Pancreas (tissue), 10 donors: ENCODE results near the gene CCDC148. TPM values are rescaled to one million over a fixed set of nuclear protein-coding genes. Genes with fewer than 3 reads are reported as not detected.

Experiments
- ATAC-seq, 4 donors: fragments of 200-7000 bp; cut with Tn5 transposase; one replicate each; pipeline versions ENCODE4 v1.8.0 to v1.9.1; 2020; ENCODE audit warnings: mild to moderate bottlenecking in 4 of 4, moderate library complexity in 4 of 4
- DNase-seq, 6 donors: peaks; one replicate each; pipeline ENCODE4 v3.0.0-alpha.2; 2020
- FAIRE-seq: peaks from 2 replicates; lab custom pipeline; 2012; peaks lifted over from hg19 to GRCh38; lab: Jason Lieb, UNC
- H3K27ac ChIP-seq, 4 donors: fragments of 200-600 bp; sonication (generic); 1 replicate in 3 of 4; 2 replicates in 1 of 4; pipeline versions ENCODE4 v1.5.0 to v1.8.0; 2020
- H3K27me3 ChIP-seq, 4 donors: fragments of 200-600 bp; one replicate each; pipeline ENCODE4 v1.8.0; 2021
- H3K36me3 ChIP-seq, 3 donors: fragments of 200-600 bp; sonication (generic) in 1 of 3; one replicate each; pipeline versions ENCODE4 v1.5.0 to v1.8.0; 2020 to 2021
- H3K4me1 ChIP-seq, 3 donors: fragments of 200-600 bp; one replicate each; pipeline ENCODE4 v1.8.0; 2021
- H3K4me3 ChIP-seq, 4 donors: fragments of 200-600 bp; sonication (generic) in 2 of 4; one replicate each; pipeline versions ENCODE4 v1.5.0 to v1.8.0; 2020 to 2021
- H3K9me3 ChIP-seq, 4 donors: fragments of 200-600 bp; one replicate each; pipeline ENCODE4 v1.8.0; 2021
- WGBS, 2 donors: extraction: QIAGEN DNeasy Blood & Tissue Kit; methylation state at CpG; one replicate each; pipeline ENCODE4 v1.1.7; 2013; 5-methylcytosine and 5-hydroxymethylcytosine counted together
- intact Hi-C, 3 donors: fragments of 100-400 bp; cut with DNase I; formaldehyde crosslinking; loops; one replicate each; pipeline versions ENCODE4 v1.11.1 to v1.14.2; 2022
- polyA plus RNA-seq, 2 donors: library from polyadenylated mRNA; stranded (reverse); fragments of 200-250 nt; gene quantifications; one replicate each; pipeline ENCODE4 v1.2.3, GENCODE V29; 2013
- total RNA-seq, 6 donors: library from RNA; stranded (reverse); fragmentation: NEBNext Ultra II Directional in 4 of 6; extraction: Animal tissue kit (Norgen Biotek cat#: 25700) in 4 of 6; gene quantifications; one replicate each; pipeline versions ENCODE4 v1.2.1 to v1.2.4, GENCODE V29; 2021 to 2023
- TF ChIP-seq, protein P1 (sequence below), 4 donors: fragments of 200-600 bp; sonication (generic) in 3 of 4; IDR thresholded peaks; one replicate each; pipeline versions ENCODE4 v1.5.0 to v1.8.0; 2021; ENCODE audit warnings: antibody characterized with exemption in 4 of 4
- donor health status: healthy with polysubstance abuse.
- donor health status: DM: no; HTN: no; CAD: no; lungs with moderate emphysema.
- donor health status: DM: no; HTN: no; CAD: no.
- donor health status: control.
- donor health status: control.
- donor health status: Bipolar disorder and iron deficiency.
- donor health status: DM: yes; HTN: yes; CAD: no.
- donor health status: DM: no; HTN: no; CAD: no.
- donor health status: DM: no; HTN: no; CAD: no.
- donor health status: DM: yes; HTN: yes; CAD: no.

Gene CCDC148
- total and polyA plus RNA-seq, 8 donors, result 0.38 to 1.5 (median 0.79) TPM

DNA sequence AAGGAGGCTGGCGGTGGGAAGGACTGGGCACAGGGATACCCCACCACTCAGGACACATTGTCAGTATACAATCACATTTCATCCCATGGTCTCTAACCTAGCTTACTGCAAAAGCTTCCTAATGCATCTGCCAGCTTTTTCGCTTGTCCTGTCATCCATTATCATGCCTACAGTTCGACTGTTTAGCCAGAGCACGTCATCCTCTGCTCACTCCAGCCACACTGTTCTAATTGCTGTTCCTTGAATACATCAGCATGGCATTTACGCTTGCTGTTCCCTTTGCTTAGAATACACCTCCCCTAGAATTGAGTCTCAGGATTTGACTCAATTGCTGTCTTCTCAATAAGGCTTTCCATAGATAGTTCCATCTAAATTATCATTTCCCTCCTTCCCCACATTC lies 166.3 kb downstream of the CCDC148 start:
- 84 to 90% methylated on average over 5 of the region's 5 CpGs for WGBS, 2 donors

DNA sequence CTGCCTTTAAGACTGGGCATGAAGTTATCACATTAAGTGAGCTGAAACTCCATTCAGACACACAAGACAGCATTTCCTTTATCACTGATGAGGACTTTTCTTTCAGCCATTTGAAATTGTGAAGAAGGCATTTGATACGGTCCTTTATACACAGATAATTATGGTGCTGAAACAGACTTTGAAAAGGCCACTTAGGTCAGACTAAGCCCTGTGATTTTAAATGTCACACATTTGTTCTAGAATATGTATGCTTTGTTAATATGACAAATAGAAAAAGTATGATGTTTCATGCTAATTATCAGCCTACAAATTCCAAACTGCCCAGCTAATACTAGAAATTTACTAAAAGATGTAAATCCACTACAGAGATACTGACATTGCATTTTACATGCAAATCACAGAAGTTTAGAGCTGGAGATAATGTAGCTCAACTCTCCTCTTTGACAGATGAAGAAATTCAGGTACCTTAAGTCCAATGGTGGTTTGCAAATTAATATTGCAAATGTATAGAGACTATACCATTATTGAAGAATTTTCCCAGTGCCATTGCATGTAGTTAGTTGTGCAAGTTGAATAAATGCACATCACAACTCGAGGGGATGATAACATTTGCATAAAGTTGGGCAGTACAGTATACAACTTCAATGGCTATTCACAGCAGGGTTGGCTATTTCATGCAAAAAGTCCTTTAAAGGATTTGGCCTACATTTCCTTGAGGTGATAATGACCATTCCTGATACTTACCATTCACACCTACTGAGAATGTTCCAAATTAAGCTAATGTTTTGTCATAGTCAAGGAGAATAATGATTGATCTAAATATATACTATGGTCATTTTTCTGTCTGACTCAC lies 179.7 kb downstream of the CCDC148 start:
- TF ChIP-seq, protein P1, sequence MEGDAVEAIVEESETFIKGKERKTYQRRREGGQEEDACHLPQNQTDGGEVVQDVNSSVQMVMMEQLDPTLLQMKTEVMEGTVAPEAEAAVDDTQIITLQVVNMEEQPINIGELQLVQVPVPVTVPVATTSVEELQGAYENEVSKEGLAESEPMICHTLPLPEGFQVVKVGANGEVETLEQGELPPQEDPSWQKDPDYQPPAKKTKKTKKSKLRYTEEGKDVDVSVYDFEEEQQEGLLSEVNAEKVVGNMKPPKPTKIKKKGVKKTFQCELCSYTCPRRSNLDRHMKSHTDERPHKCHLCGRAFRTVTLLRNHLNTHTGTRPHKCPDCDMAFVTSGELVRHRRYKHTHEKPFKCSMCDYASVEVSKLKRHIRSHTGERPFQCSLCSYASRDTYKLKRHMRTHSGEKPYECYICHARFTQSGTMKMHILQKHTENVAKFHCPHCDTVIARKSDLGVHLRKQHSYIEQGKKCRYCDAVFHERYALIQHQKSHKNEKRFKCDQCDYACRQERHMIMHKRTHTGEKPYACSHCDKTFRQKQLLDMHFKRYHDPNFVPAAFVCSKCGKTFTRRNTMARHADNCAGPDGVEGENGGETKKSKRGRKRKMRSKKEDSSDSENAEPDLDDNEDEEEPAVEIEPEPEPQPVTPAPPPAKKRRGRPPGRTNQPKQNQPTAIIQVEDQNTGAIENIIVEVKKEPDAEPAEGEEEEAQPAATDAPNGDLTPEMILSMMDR (IDR thresholded peaks at IDR 0.05), result no peak
- Histone ChIP-seq H3K4me3 (no peak overlapping the region), H3K4me1 (no peaks in the 10 kb centered on the region), H3K27ac (no peak overlapping the region), H3K27me3 (no peaks in the 10 kb centered on the region), H3K9me3 (no peaks in the 10 kb centered on the region), H3K36me3 (no peaks in the 10 kb centered on the region)
- DNase-seq (no peak), FAIRE-seq (no peak), ATAC-seq (no peak)
- 76 to 89% methylated on average over 2 of the region's 2 CpGs for WGBS, 2 donors
- intact Hi-C loops, result no loop called here

More for the DNA sequence above, 166.3 kb downstream of the CCDC148 start:
- no peaks in the 10 kb centered on the region for H3K4me1 ChIP-seq
- ATAC-seq (no peak), FAIRE-seq (no peak), DNase-seq (no peak)
- H3K27me3 ChIP-seq, result no peaks in the 10 kb centered on the region
- intact Hi-C loops, result no loop called here
- no peak overlapping the region for H3K4me3 ChIP-seq
- no peak overlapping the region for H3K27ac ChIP-seq
- no peaks in the 10 kb centered on the region for H3K36me3 ChIP-seq
- no peaks in the 10 kb centered on the region for H3K9me3 ChIP-seq
- TF ChIP-seq, protein P1 (IDR thresholded peaks at IDR 0.05), result no peak

DNA sequence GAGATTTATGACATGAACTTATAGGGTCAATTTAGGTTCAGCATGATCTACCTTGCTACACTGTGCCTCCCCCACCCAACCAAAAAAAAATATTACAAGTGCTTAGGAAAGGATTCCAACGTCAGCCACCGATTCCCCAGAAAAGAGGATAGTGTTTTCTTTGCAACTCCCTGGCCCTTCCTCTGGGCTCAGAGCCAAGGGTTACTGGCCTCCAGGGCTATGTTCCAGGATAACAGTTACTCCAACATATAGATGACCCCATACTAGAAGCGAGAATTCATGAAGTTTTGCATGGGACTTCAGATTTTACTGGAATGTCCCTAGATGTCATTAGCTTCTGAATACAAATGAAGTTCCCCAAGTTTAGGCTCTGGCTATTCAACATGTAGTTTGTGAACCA lies 182.8 kb downstream of the CCDC148 start:
- H3K9me3 ChIP-seq, result no peaks in the 10 kb centered on the region
- FAIRE-seq (no peak), ATAC-seq (no peak), DNase-seq (no peak)
- WGBS, 2 donors, result 59 to 72% methylated on average over 3 of the region's 3 CpGs
- TF ChIP-seq, protein P1 (IDR thresholded peaks at IDR 0.05), result no peak
- H3K4me3 ChIP-seq, result no peak overlapping the region
- no peaks in the 10 kb centered on the region for H3K4me1 ChIP-seq
- H3K36me3 ChIP-seq, result no peaks in the 10 kb centered on the region
- no peaks in the 10 kb centered on the region for H3K27me3 ChIP-seq
- intact Hi-C loops, result no loop called here
- no peak overlapping the region for H3K27ac ChIP-seq

DNA sequence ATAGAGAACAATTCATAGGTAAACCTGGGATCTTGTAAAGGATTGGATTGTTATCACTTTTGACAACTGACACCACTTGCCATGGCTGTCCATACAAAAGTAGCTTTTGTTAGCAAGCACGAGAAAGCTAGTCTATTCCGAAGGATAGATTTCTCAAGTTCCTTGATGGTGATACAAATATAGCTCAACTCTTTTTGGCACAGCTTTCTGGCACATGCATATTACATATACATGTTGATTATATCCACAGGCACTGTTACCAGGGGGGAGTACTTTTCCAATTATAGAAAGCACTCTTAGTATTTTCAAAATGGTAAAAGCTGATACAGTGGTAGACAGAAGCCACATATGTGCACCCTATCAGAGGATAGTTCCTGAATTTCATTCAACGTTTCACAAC lies 186.0 kb downstream of the CCDC148 start:
- intact Hi-C loops, result no loop called here
- FAIRE-seq (no peak), ATAC-seq (no peak), DNase-seq (no peak)
- Histone ChIP-seq H3K27ac (no peak overlapping the region), H3K4me3 (no peak overlapping the region), H3K27me3 (no peaks in the 10 kb centered on the region), H3K4me1 (no peaks in the 10 kb centered on the region), H3K36me3 (no peaks in the 10 kb centered on the region), H3K9me3 (no peaks in the 10 kb centered on the region)
- WGBS, 2 donors, result 73 to 83% methylated on average over 3 of the region's 3 CpGs
- TF ChIP-seq, protein P1 (IDR thresholded peaks at IDR 0.05), result no peak

DNA sequence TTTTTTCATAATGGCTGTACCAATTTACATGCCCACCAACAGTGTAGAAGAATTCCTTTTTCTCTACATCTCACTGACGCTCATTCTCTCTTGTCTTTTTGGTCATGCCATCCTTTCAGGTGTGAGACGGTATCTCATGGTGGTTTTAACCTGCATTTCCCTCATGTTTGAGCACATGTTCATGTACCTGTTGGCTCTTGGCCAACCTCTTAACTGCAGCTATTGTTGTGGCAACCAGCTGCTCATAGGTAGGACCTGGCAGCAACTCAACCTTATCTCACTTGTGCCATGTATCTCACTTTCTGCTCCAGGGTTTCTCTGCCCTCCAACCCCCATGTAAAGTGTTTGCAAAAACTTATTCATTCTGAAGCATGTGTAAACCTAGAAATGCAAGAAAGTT lies 187.4 kb downstream of the CCDC148 start:
- H3K27ac ChIP-seq, result no peak overlapping the region
- no peaks in the 10 kb centered on the region for H3K36me3 ChIP-seq

More for the DNA sequence above, 187.4 kb downstream of the CCDC148 start:
- DNase-seq (peak in 2 of 6 donors; percentile 16 to 20), ATAC-seq (peak in 1 of 4 donors; percentile 36), FAIRE-seq (no peak)
- TF ChIP-seq, protein P1 (IDR thresholded peaks at IDR 0.05), result no peak
- Histone ChIP-seq H3K9me3 (no peaks in the 10 kb centered on the region), H3K27me3 (no peaks in the 10 kb centered on the region), H3K4me1 (no peaks in the 10 kb centered on the region), H3K4me3 (no peak overlapping the region)
- intact Hi-C loops, result no loop called here
- WGBS, 2 donors, result 73 to 77% methylated on average over 2 of the region's 2 CpGs
